Right lobe of liver (tissue), 6 donors: ENCODE results near the gene SLC35C1. TPM values are rescaled to one million over a fixed set of nuclear protein-coding genes. Genes with fewer than 3 reads are reported as not detected.

Experiments
- ATAC-seq, 4 donors: fragments of 200-7000 bp; cut with Tn5 transposase; one replicate each; pipeline ENCODE4 v1.9.1; 2020; ENCODE audit warnings: mild to moderate bottlenecking in 4 of 4, moderate library complexity in 4 of 4
- DNase-seq, 3 donors: peaks; one replicate each; pipeline ENCODE4 v3.0.0-alpha.2; 2020
- H3K27ac ChIP-seq, 3 donors: fragments of 200-600 bp; one replicate each; pipeline ENCODE4 v1.8.0; 2022
- H3K27me3 ChIP-seq, 2 donors: fragments of 200-600 bp; one replicate each; pipeline ENCODE4 v1.8.0; 2022
- H3K36me3 ChIP-seq, 4 donors: fragments of 200-600 bp; sonication (generic) in 1 of 4; one replicate each; pipeline versions ENCODE4 v1.5.1 to v1.8.0; 2017 to 2022; ENCODE audit warnings: control low read depth in 1 of 4
- H3K4me1 ChIP-seq, 4 donors: fragments of 200-600 bp; sonication (generic) in 1 of 4; one replicate each; pipeline versions ENCODE4 v1.5.1 to v1.8.0; 2017 to 2022; ENCODE audit warnings: control low read depth in 1 of 4
- H3K4me3 ChIP-seq, 3 donors: fragments of 200-600 bp; one replicate each; pipeline ENCODE4 v1.8.0; 2022
- H3K9me3 ChIP-seq, 4 donors: fragments of 200-600 bp; sonication (generic) in 1 of 4; one replicate each; pipeline versions ENCODE4 v1.5.1 to v1.8.0; 2017 to 2022; ENCODE audit warnings: control low read depth in 1 of 4
- POLR2A ChIP-seq: fragments of 450-650 bp; IDR thresholded peaks from one replicate; pipeline ENCODE4 v1.6.1; 2017; ENCODE audit warnings: antibody characterized with exemption, mild to moderate bottlenecking
- WGBS: methylation state at CpG from one replicate; pipeline ENCODE4 v1.1.6; 2018; ENCODE audit warnings: low coverage, low lambda C conversion rate; ENCODE audit not compliant: insufficient coverage; ENCODE audit errors: missing lambda C conversion rate; 5-methylcytosine and 5-hydroxymethylcytosine counted together
- intact Hi-C, 2 donors: fragments of 100-400 bp; cut with DNase I; formaldehyde crosslinking; loops; one replicate each; pipeline versions ENCODE4 v1.11.2 to v1.14.1; 2022
- long read RNA-seq: library from polyadenylated mRNA; unstranded; transcript quantifications from one replicate; pipeline ENCODE4 v2.0.0, GENCODE V29; 2019
- total RNA-seq, 6 experiments: library from RNA; depleted of rRNA in 2 of 6; stranded (reverse); fragments of >200 nt in 2 of 6; fragmentation: NEBNext Ultra II Directional in 3 of 6; extraction: Animal tissue kit (Norgen Biotek cat#: 25700) in 3 of 6; gene quantifications; one replicate each; pipeline versions ENCODE4 v1.1.0 to v1.2.4, GENCODE V29; 2016 to 2023
- TF ChIP-seq, protein P1 (sequence below), 4 donors: fragments of 200-600 bp in 3 of 4; fragments of 450-650 bp in 1 of 4; IDR thresholded peaks; one replicate each; pipeline versions ENCODE4 v1.5.1 to v1.8.0; 2016 to 2022; ENCODE audit warnings: antibody characterized with exemption in 4 of 4, mild to moderate bottlenecking in 2 of 4
- donor health status: DM: no; HTN: yes; CAD: no.
- donor health status: DM: no; HTN: no; CAD: no.
- donor health status: DM: no; HTN: no; CAD: no.
- donor health status: DM: no; HTN: yes; CAD: no.
- donor health status: DM: no; HTN: yes; CAD: no.

The SLC35C1 gene
- 100 to 1,000 TPM in 3 of 6 experiments, 10 to 100 TPM in 3; 11.6 to 134 (median 83.9) TPM for total RNA-seq
- long read RNA-seq, partial matches to known transcripts = 0 of 7 reads
- long read RNA-seq, other reads (novel, unspliced or antisense) = 3 of 7 reads

DNA sequence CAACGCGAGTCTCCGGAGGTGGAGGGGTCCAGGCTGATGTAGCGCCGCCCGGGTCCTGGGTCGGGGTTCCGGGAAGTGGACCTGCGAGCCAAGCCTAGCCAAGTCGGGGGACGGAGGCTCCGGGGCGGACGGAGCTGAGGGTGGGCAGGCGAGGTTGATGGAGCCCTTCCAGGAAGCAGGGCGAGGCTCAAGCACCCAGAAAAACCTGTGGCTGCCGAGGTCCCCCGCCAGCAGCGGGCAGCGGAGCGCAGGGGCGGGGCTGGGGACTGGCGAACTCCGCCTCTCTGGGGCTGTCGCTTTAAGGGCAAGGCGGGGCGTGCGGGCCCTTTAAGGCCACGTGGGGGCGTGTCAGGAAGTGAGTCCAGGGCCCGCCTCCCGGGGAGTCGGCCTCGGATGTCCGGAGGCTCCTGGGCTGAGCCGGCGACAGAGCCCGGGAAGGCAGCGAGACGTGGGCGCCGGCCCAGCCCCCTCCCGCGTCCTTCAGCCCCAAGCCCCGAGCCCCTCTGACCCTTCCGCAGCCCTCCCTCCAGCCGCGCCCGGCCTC, at the start of gene SLC35C1:
Gene SLC35C1, plus strand, starts transcription at position 389 of the 544 bp plus-strand sequence. CDS start 653 bp downstream, outside the sequence.
- TF ChIP-seq, protein P1, sequence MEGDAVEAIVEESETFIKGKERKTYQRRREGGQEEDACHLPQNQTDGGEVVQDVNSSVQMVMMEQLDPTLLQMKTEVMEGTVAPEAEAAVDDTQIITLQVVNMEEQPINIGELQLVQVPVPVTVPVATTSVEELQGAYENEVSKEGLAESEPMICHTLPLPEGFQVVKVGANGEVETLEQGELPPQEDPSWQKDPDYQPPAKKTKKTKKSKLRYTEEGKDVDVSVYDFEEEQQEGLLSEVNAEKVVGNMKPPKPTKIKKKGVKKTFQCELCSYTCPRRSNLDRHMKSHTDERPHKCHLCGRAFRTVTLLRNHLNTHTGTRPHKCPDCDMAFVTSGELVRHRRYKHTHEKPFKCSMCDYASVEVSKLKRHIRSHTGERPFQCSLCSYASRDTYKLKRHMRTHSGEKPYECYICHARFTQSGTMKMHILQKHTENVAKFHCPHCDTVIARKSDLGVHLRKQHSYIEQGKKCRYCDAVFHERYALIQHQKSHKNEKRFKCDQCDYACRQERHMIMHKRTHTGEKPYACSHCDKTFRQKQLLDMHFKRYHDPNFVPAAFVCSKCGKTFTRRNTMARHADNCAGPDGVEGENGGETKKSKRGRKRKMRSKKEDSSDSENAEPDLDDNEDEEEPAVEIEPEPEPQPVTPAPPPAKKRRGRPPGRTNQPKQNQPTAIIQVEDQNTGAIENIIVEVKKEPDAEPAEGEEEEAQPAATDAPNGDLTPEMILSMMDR (IDR thresholded peaks at IDR 0.05) = peak in 3 of 4 donors; percentile 20 to 39 (median 26)
- peak; percentile 95 for TF ChIP-seq POLR2A
- 0% methylated on average over 3 of the region's 49 CpGs for WGBS

DNA sequence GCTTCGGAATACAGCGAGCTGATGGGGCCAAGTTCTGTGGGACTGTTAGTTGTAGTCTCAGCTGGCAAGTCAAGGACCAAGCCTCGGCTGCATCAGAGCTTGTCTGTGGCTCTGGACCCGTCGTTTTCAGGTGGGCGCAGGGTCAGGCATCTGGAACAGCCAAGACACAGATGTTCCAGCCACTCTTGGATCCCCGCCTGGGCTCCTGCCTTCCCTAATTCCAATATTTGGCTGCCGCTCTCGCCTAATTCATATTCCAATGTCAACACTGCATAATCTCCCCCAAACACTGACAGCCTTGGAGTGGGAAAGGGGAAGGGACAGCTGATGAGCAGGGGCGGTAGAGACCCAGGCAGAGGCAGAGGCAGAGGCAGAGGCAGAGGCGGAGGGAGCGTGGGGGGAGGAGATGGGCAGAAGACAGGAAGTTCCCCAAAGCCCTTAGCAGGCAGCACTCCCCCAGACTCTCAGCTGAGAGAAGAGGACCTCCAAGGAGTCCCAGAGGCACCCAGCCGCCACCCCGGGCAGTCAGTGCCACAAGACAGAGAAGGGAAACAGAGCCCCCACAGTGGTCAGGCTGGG, 49.6 kb upstream of the SLC35C1 start:
- intact Hi-C loops = no loop called here
- 74% methylated on average over 8 of the region's 14 CpGs for WGBS
- H3K9me3 ChIP-seq = no peaks in the 10 kb centered on the region
- DNase-seq = no peak
- H3K27me3 ChIP-seq = no peaks in the 10 kb centered on the region
- no peaks in the 10 kb centered on the region for H3K4me1 ChIP-seq
- H3K4me3 ChIP-seq = no peak overlapping the region
- H3K27ac ChIP-seq = no peak overlapping the region
- TF ChIP-seq, protein P1 (IDR thresholded peaks at IDR 0.05) = no peak
- no peak for TF ChIP-seq POLR2A
- H3K36me3 ChIP-seq = no peaks in the 10 kb centered on the region
- no peak for ATAC-seq

More for the DNA sequence above, at the start of gene SLC35C1:
- H3K36me3 ChIP-seq = peaks cover 0 to 17% (median 5%) of the 10 kb centered on the region in 4 donors
- intact Hi-C loops = no loop called here
- H3K27ac ChIP-seq = peak within 1 kb of the TSS; percentile 91 to 93 (median 91)
- DNase-seq (peak; percentile 98 to 99 (median 98)), ATAC-seq (peak; percentile 75 to 95 (median 91))
- H3K9me3 ChIP-seq = no peaks in the 10 kb centered on the region
- H3K4me1 ChIP-seq = peaks cover 0 to 49% (median 21%) of the 10 kb centered on the region in 4 donors
- H3K27me3 ChIP-seq = no peaks in the 10 kb centered on the region
- H3K4me3 ChIP-seq = peak within 1 kb of the TSS; percentile 62 to 96 (median 78)

DNA sequence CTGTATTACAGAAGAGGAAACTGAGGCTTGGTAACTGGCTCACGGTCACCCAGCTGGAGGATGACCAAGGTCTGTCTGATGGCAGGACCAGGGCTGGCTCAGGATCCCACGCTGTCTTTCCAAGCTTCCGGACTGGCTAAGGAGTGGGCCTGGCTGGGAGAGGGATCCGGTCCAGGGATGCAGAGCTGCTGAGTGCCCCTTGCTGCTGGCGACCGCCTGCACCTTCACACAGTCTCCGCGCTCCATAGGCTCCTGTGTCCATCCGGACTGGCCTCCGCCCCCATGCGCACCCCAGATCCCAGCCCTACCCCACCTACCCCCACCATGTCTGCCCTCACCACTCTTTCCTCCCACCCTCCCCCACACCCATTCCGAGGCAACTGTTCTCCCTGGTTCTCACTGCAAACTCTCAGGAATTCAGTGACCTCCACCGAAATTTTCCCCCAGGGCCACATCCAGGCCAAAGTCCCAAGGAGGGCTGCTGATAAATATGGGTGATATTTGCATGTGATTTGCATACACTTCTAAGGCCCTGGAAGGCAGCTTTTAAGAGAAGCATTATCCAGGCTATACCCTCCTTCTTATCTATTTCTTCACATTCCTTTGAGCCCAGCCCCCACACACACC, 48.5 kb upstream of the SLC35C1 start:
- H3K4me3 ChIP-seq = no peak overlapping the region
- no peaks in the 10 kb centered on the region for H3K27me3 ChIP-seq
- no peaks in the 10 kb centered on the region for H3K9me3 ChIP-seq
- no peaks in the 10 kb centered on the region for H3K36me3 ChIP-seq
- 49% methylated on average over 6 of the region's 13 CpGs for WGBS
- DNase-seq = no peak
- TF ChIP-seq POLR2A = no peak
- TF ChIP-seq, protein P1 (IDR thresholded peaks at IDR 0.05) = no peak
- intact Hi-C loops = no loop called here
- H3K27ac ChIP-seq = no peak overlapping the region
- no peaks in the 10 kb centered on the region for H3K4me1 ChIP-seq
- ATAC-seq = peak in 1 of 4 donors; percentile 39

DNA sequence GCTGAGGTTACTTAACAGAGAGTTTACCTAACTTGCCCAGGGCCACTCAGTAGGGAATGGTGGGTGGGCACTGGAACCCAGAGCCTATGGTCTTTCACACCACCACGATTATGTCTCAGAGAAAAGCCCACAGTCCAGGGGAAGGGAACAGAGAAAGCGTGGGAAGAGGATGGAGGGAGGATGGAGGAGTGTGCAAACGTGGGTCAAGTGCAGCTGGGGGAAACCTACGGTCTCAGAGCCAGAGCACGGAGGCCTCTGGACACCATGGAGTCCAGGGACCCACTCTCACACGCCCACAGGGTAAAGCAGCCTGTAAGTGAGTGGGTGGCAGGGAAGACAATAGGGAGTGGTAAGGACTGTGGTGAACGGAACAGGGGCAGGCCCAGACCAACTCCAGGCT, 47.3 kb upstream of the SLC35C1 start:
- no peaks in the 10 kb centered on the region for H3K4me1 ChIP-seq
- no peaks in the 10 kb centered on the region for H3K36me3 ChIP-seq
- ATAC-seq (peak in 1 of 4 donors; percentile 18), DNase-seq (no peak)
- TF ChIP-seq POLR2A = no peak
- TF ChIP-seq, protein P1 (IDR thresholded peaks at IDR 0.05) = no peak
- H3K4me3 ChIP-seq = no peak overlapping the region
- H3K27ac ChIP-seq = no peak overlapping the region
- no peaks in the 10 kb centered on the region for H3K27me3 ChIP-seq
- H3K9me3 ChIP-seq = no peaks in the 10 kb centered on the region
- WGBS = 80% methylated on average over 2 of the region's 7 CpGs
- intact Hi-C loops = no loop called here
